Activated T-helper 2 cell treated with anti-CD3 and anti-CD28 coated beads, Interferon-gamma antibody, Interleukin-2, Interleukin-4, amounts not matched to agents 10 μg/mL and 5 μg/mL and 100 μg/mL, durations not matched to agents 14 hours and 24 hours and 36 hours (primary cell): ENCODE results near the gene SNX5. TPM values are rescaled to one million over a fixed set of nuclear protein-coding genes. Genes with fewer than 3 reads are reported as not detected.

ENCODE experiments used
- DNase-seq: peaks from one replicate; pipeline ENCODE4 v3.0.0; 2021; ENCODE audit warnings: low spot score
- H3K27ac Mint-ChIP-seq: one replicate; pipeline ENCODE4 v1.8.0; 2021; ENCODE audit warnings: mixed read lengths
- H3K27me3 Mint-ChIP-seq: one replicate; pipeline ENCODE4 v1.8.0; 2021; ENCODE audit warnings: low read depth, mixed read lengths
- H3K36me3 Mint-ChIP-seq: one replicate; pipeline ENCODE4 v1.8.0; 2021; ENCODE audit warnings: low read depth, mixed read lengths
- H3K4me1 Mint-ChIP-seq: one replicate; pipeline ENCODE4 v1.8.0; 2021; ENCODE audit warnings: low read depth, mixed read lengths
- H3K4me3 Mint-ChIP-seq: one replicate; pipeline ENCODE4 v1.8.0; 2021; ENCODE audit warnings: low read depth, mild to moderate bottlenecking, moderate library complexity, mixed read lengths
- H3K9me3 Mint-ChIP-seq: one replicate; pipeline ENCODE4 v1.8.0; 2021; ENCODE audit warnings: mixed read lengths
- intact Hi-C: fragments of 100-400 bp; cut with micrococcal nuclease; formaldehyde crosslinking; loops from one replicate; pipeline ENCODE4 v1.15.1; 2023
- total RNA-seq: library from RNA; stranded (reverse); gene quantifications from 2 replicates; pipeline ENCODE4 v1.2.3, GENCODE V29; 2022

SNX5 gene
- total RNA-seq: 225 and 231 TPM in 2 replicates

DNA sequence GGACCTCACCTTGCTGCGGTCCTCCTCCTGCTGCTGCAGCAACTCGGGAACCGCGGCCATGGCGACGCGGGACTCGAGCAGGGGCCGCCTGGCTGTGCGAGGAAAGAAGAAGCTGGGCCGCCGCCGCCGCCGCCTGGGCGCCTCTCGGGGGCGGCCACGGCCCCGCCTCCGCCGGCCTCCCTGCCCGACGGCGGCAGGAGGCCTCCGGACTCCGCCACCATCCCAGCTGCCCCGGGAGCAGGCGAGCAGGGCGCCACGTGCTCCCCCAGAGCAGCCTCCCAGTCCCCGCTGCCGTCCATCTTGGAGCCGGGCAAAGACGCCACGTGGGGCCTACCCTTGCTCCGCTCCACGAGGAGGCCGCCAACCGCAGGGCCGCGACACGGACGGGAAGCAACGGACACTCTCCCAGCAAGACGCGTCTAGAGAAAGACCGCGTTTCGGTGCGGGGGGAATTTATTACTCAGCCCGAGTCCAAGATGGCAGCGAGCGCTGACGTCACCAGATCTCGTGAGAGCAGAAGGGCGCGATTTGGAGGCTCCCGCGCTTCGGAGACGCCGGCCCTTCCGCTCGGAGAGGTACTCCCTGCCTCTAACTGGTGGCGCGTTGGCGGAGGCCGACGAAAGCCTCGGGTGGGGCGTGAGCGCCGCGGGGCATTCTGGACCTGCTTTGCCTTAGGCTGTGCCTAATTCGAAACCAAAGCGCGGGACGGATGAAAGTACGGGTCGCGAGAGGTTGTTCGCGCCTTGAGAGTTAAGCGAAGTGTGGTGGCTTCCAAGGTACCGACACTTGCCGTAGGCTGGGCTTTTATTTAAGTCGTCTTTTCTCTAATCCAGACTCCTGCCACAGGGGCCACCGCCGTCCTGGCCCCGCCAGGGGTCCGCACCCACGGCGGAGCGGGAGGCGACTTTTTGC, at the start of gene SNX5, which contains the start of gene MGME1:
Gene SNX5 (minus strand): TSS at position 429 of the 912 bp plus-strand sequence. CDS start 369 bp downstream, at position 60.
Gene MGME1 (plus strand): TSS at position 653 of the 912 bp plus-strand sequence. CDS start 842 bp downstream, outside the sequence.
- peaks cover 43% of the 10 kb centered on the region for H3K4me1 Mint-ChIP-seq
- H3K9me3 Mint-ChIP-seq: no peaks in the 10 kb centered on the region
- H3K27me3 Mint-ChIP-seq: no peaks in the 10 kb centered on the region
- intact Hi-C loops: loop anchor here (1.0 to 10.0 kb wide), 10 partner anchors 7 to 1394 kb away; partner anchors contain the start of genes BFSP1, DSTN, KIF16B and SNRPB2
- H3K4me3 Mint-ChIP-seq: peak within 1 kb of the TSS; percentile 98
- peaks cover 80% of the 10 kb centered on the region for H3K36me3 Mint-ChIP-seq
- H3K27ac Mint-ChIP-seq: peak within 1 kb of the TSS; percentile 99
- peak; percentile 99 for DNase-seq

DNA sequence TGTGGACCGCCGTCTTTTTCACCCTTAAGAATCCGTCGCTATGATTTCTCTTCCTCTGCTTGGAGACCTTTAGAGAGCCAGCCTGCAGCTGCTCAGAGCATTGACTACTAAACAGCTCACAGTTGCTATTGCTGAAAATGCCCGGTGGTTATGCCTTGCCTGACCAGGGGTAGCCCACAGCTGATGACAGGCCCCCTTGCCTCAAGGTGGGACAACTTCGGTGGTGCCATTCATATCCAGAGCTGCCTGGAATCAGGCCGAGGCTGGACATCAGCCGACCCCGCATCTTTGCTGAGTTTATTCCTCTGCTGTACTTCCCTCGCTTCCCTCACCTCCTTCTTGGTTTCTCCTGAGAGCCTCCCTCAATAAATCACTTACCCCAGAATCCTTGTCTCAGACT, 49.5 kb upstream of the SNX5 start:
- Mint-ChIP-seq H3K4me3 (no peak overlapping the region), H3K27ac (no peak overlapping the region), H3K9me3 (no peaks in the 10 kb centered on the region), H3K27me3 (peaks cover 2% of the 10 kb centered on the region), H3K36me3 (no peaks in the 10 kb centered on the region), H3K4me1 (no peaks in the 10 kb centered on the region)
- no peak for DNase-seq
- intact Hi-C loops: no loop called here

DNA sequence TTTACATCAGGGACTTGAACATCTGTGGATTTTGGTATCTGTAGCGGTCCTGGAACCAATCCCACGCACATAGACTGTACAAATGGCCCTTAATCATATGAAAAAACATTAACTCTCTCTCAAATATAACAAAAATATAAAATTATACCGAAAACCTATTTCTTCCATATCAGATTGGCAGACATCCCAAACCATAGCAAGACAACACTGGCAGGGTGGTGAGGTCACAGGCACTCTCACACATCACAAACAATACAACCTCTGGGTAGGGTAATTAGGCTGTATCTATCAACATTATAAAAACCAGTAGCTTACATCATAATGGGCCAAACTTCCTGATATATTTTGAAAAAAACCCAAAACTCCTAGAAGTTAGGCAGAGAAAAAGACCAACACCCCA, 48.2 kb upstream of the SNX5 start:
- Mint-ChIP-seq H3K4me3 (no peak overlapping the region), H3K9me3 (no peaks in the 10 kb centered on the region), H3K36me3 (no peaks in the 10 kb centered on the region), H3K27me3 (peaks cover 2% of the 10 kb centered on the region), H3K4me1 (no peaks in the 10 kb centered on the region), H3K27ac (no peak overlapping the region)
- intact Hi-C loops: no loop called here
- no peak for DNase-seq

DNA sequence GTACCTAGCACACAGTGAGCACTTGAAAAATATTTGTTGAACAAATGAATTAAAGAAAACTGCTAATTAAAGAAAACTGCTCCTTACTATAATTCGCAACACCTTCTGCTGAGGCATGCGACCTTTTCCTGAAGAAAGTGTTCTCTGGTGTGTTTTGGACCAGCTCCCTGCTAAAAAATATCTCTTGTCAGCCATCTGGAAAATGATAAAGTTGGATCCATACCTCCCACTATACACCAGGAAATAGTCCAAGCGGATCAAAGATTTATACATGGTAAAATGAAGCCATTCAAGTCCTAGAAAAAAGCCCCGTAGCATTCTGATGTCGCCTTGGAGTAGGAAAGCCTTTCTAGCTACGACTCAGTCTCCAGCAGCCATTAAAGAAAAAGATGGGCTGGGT, 45.8 kb upstream of the SNX5 start:
- DNase-seq: no peak
- no peaks in the 10 kb centered on the region for H3K36me3 Mint-ChIP-seq
- H3K4me3 Mint-ChIP-seq: no peak overlapping the region
- no peak overlapping the region for H3K27ac Mint-ChIP-seq
- no peaks in the 10 kb centered on the region for H3K4me1 Mint-ChIP-seq
- H3K27me3 Mint-ChIP-seq: peaks cover 2% of the 10 kb centered on the region
- intact Hi-C loops: no loop called here
- H3K9me3 Mint-ChIP-seq: no peaks in the 10 kb centered on the region

DNA sequence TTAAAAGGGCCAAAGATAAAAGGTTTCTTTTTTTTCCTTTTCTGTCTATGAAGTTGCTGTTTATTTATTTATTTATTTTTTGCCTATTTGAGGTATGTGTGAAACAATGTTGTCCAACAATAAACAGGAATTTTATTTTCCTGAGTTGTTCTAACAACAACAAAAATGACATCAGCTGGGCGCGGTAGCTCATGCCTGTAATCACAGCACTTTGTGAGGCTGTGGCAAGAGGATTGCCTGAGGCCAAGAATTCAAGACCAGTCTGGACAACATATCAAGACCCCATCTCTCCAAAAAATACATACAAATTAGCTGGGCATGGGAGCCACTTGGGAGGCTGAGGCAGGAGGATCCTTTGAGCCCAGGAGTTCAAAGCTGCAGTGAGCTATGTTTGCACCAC, 44.3 kb upstream of the SNX5 start:
- H3K9me3 Mint-ChIP-seq: no peaks in the 10 kb centered on the region
- H3K4me1 Mint-ChIP-seq: no peaks in the 10 kb centered on the region
- no peak for DNase-seq
- no peaks in the 10 kb centered on the region for H3K36me3 Mint-ChIP-seq
- no peak overlapping the region for H3K4me3 Mint-ChIP-seq
- intact Hi-C loops: no loop called here
- no peak overlapping the region for H3K27ac Mint-ChIP-seq
- H3K27me3 Mint-ChIP-seq: peaks cover 2% of the 10 kb centered on the region

DNA sequence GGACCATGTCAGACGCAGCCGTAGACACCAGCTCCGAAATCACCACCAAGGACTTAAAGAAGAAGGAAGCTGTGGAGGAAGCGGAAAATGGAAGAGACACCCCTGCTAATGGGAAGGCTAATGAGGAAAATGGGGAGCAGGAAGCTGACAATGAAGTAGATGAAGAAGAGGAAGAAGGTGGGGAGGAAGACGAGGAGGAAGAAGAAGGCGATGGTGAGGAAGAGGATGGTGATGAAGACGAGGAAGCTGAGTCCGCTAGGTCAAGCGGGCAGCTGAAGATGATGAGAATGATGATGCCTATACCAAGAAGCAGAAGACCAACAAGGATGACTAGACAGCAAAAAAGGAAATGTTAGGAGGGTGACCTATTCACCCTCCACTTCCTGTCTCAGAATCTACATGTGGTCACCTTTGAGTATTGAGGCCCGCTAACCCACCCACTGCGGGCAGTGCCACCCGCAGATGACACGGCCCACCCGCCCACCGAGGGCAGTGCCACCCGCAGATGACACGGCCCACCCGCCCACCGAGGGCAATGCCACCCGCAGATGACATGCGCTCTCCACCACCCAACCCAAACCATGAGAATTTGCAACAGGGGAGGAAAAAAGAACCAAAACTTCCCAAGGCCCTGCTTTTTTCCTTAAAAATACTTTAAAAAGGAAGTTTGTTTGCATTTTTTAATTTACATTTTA, 43.5 kb upstream of the SNX5 start:
- Mint-ChIP-seq H3K27ac (no peak overlapping the region), H3K9me3 (no peaks in the 10 kb centered on the region), H3K4me3 (no peak overlapping the region), H3K4me1 (no peaks in the 10 kb centered on the region), H3K27me3 (no peaks in the 10 kb centered on the region), H3K36me3 (no peaks in the 10 kb centered on the region)
- intact Hi-C loops: no loop called here
- no peak for DNase-seq

DNA sequence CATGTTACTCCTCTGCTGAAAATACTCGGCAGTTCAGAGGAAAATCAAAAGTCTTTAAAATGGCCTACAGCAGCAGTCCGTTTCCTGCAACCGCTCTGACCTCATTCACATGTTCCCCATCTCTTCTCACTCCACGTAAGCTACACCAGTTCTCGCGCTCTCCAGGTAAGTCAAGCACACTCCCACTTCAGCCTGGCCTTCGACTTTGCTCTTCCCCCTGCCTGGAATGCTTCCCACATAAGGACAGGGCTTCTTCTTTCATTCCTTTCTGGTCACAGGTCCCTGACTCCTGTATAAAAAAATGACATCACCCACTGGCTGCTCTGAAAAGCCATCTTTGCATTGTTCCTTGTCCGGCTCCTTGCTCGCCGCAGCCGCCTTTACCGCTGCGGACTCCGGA, 42.9 kb upstream of the SNX5 start:
- H3K9me3 Mint-ChIP-seq: no peaks in the 10 kb centered on the region
- H3K4me1 Mint-ChIP-seq: no peaks in the 10 kb centered on the region
- H3K27me3 Mint-ChIP-seq: no peaks in the 10 kb centered on the region
- H3K27ac Mint-ChIP-seq: no peak overlapping the region
- H3K36me3 Mint-ChIP-seq: no peaks in the 10 kb centered on the region
- no peak overlapping the region for H3K4me3 Mint-ChIP-seq
- intact Hi-C loops: no loop called here
- no peak for DNase-seq

DNA sequence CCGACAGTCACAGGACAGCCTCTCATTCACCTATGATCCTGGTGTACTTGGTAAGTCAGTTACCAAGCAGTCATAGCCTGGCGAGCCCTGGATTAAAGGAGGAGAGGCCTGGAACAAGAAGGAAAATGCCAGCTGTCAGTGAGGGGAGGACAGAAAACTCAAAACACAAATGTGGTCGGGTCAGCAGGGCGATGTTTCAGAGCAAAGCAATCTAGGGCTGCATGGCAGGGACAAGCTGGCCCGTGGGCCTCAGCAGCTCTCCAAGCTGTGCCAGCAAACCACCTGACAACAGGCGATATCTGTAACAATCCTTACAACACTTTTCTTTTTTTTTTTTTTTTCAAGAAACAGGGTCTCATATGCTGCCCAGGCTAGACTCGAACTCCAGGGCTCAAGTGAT, 40.5 kb upstream of the SNX5 start:
- Mint-ChIP-seq H3K27ac (no peak overlapping the region), H3K36me3 (no peaks in the 10 kb centered on the region), H3K27me3 (no peaks in the 10 kb centered on the region), H3K9me3 (no peaks in the 10 kb centered on the region), H3K4me3 (no peak overlapping the region), H3K4me1 (no peaks in the 10 kb centered on the region)
- intact Hi-C loops: no loop called here
- no peak for DNase-seq

DNA sequence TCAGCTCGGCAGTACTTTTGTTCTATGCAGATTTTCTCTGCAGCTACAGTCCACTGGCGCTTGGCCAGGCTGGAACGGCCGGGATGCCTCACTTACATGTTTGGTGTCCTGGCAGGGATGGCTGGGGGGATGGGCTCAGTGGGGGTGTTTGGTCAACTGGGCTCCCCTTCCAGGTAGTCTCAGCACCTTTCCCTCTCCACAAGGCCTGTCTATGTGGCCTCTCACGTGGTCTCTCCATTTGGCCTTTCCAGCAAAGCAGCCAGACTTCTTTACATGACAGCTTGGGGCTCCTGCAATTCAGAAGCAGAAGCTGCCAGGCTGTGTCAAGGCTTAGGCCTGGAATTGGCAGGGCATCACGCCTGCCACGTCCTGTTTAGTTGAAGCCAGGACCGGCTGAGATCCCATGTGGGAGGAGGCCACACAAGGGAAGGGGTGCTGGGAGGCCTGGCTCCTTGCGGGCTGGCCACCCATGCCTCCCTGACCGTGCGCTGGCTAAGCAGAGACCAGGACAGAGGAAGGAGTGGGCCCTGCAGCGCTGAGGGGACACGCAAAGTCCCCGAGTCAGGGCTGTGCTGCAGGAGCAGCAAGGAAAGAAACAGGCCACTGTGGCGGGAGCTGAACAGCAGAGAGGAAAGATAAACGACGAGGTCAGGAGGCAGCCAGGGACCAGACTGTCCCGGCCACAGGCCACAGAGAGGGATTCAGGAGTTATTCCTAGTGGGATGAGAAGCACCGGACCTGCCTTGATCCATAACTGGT, 39.1 kb upstream of the SNX5 start:
- no peak for DNase-seq
- no peaks in the 10 kb centered on the region for H3K4me1 Mint-ChIP-seq
- H3K4me3 Mint-ChIP-seq: no peak overlapping the region
- H3K27me3 Mint-ChIP-seq: no peaks in the 10 kb centered on the region
- no peaks in the 10 kb centered on the region for H3K36me3 Mint-ChIP-seq
- no peak overlapping the region for H3K27ac Mint-ChIP-seq
- H3K9me3 Mint-ChIP-seq: no peaks in the 10 kb centered on the region
- intact Hi-C loops: no loop called here

DNA sequence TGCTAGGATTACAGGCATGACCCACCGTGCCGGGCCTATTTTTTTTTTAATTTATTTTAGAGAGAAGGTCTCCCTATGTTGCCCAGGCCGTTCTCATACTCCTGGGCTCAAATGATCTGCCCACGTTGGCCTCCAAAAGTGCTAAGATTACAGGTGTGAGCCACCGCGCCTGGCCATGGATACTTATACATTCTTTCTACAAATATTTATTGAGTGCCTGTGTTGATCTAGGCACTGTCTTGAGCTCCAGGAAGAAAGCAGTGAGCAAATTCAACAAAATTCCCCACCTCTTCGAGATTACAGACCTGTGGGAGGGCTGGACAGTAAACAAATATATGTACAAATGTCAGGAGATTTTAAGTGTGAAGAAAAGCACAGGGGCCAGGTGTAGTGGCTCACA, 38.1 kb upstream of the SNX5 start:
- no peak overlapping the region for H3K4me3 Mint-ChIP-seq
- intact Hi-C loops: no loop called here
- no peak for DNase-seq
- no peaks in the 10 kb centered on the region for H3K27me3 Mint-ChIP-seq
- H3K4me1 Mint-ChIP-seq: no peaks in the 10 kb centered on the region
- no peaks in the 10 kb centered on the region for H3K9me3 Mint-ChIP-seq
- H3K36me3 Mint-ChIP-seq: no peaks in the 10 kb centered on the region
- H3K27ac Mint-ChIP-seq: no peak overlapping the region

DNA sequence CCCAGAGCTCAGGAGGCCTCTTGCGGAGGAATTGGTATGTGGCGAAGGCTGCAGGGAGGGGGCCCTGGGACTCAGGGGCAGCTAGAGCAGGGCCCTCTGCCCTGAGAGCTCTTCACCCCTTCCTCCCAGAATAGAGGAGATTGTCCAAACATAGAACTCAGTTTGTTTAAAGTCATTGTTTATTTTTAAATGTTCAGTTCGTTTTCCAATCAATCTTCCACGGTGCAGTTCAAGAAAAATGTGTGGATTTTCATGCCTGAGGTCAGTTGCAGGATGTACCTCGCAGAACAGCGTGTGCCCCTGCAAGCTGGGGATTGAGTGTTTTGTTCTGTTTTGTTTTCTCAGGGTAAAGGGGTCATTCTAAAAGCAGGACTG, 37.4 kb upstream of the SNX5 start:
- Mint-ChIP-seq H3K27me3 (no peaks in the 10 kb centered on the region), H3K4me1 (no peaks in the 10 kb centered on the region), H3K36me3 (no peaks in the 10 kb centered on the region), H3K4me3 (no peak overlapping the region), H3K27ac (no peak overlapping the region), H3K9me3 (no peaks in the 10 kb centered on the region)
- intact Hi-C loops: no loop called here
- DNase-seq: no peak

DNA sequence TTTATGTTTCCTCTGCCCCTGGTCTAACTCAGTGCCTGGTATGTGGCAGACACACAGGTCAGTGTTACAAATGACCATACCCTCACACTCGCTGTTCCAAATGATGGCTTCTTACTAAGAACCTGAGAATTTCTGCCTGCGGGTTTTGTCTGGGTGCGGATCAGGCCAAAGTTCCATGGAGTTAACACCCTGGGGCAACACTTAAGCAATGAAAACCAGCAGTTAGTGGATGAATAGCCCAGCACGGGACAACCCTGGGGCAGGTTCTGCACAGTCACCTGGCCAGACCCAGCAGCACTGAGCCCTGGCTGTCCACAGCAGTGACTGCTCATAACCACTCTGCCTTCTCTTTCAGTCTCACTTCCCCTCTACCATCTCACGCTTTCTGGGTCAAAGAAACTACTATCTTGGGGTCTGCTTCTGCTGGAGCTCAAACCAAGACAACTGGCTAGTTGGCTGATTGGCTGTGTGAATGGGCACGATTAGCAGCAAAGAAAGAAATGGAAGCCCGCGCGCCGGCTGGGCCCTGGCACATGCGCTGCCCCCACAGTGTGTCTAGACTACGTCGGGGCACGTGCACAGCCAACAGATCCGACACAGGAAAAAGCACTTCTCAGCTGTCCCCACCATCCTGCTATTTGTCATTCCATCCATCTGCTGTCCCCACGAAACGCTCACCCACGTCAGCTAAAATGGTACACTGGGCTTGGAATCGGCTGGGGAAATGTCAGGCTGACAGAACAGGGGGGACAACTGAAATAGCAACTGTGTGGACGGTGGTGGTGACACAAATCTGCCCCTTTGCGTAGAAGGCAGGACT, 36.8 kb upstream of the SNX5 start:
- H3K4me3 Mint-ChIP-seq: no peak overlapping the region
- intact Hi-C loops: no loop called here
- H3K36me3 Mint-ChIP-seq: no peaks in the 10 kb centered on the region
- no peaks in the 10 kb centered on the region for H3K9me3 Mint-ChIP-seq
- no peaks in the 10 kb centered on the region for H3K27me3 Mint-ChIP-seq
- no peak overlapping the region for H3K27ac Mint-ChIP-seq
- H3K4me1 Mint-ChIP-seq: no peaks in the 10 kb centered on the region
- DNase-seq: no peak
